LNCaP clone FGC (cell line): ENCODE measurements around the gene UGT1A8.

Experiments
- DNase-seq: peaks from one replicate; pipeline ENCODE4 v3.0.0-alpha.2; 2011; ENCODE audit warnings: low read depth
- H3K4me3 ChIP-seq: 2 replicates; pipeline ENCODE4 v1.5.1; 2011; ENCODE audit warnings: mild to moderate bottlenecking, low read depth, low read length, control low read depth
- TF ChIP-seq, protein P1 (sequence below): IDR thresholded peaks from 2 replicates; pipeline ENCODE4 v1.5.1; 2012; ENCODE audit warnings: mild to moderate bottlenecking; ENCODE audit not compliant: control insufficient read depth, insufficient read depth; ENCODE audit errors: extremely low read depth

Gene UGT1A8

DNA sequence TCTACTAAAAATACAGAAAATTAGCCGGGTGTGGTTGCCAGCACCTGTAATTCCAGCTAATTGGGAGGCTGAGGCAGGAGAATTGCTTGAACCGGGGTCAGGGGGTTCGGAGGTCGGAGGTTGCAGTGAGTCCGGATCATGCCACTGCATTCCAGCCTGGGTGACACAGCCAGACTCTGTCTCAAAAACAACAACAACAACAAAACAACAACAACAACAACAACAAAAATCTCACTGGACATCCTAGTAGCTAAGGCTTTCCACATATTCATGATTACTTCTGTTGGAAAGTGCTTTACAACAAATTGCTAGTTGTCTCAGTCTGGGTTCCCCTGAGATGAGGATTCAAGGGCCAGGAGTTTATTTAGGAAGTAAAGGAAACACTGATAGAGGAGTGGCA, 156.4 kb downstream of the UGT1A8 start:
- TF ChIP-seq, protein P1, sequence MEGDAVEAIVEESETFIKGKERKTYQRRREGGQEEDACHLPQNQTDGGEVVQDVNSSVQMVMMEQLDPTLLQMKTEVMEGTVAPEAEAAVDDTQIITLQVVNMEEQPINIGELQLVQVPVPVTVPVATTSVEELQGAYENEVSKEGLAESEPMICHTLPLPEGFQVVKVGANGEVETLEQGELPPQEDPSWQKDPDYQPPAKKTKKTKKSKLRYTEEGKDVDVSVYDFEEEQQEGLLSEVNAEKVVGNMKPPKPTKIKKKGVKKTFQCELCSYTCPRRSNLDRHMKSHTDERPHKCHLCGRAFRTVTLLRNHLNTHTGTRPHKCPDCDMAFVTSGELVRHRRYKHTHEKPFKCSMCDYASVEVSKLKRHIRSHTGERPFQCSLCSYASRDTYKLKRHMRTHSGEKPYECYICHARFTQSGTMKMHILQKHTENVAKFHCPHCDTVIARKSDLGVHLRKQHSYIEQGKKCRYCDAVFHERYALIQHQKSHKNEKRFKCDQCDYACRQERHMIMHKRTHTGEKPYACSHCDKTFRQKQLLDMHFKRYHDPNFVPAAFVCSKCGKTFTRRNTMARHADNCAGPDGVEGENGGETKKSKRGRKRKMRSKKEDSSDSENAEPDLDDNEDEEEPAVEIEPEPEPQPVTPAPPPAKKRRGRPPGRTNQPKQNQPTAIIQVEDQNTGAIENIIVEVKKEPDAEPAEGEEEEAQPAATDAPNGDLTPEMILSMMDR, result no peak
- H3K4me3 ChIP-seq, result no peak overlapping the region
- DNase-seq, result no peak

DNA sequence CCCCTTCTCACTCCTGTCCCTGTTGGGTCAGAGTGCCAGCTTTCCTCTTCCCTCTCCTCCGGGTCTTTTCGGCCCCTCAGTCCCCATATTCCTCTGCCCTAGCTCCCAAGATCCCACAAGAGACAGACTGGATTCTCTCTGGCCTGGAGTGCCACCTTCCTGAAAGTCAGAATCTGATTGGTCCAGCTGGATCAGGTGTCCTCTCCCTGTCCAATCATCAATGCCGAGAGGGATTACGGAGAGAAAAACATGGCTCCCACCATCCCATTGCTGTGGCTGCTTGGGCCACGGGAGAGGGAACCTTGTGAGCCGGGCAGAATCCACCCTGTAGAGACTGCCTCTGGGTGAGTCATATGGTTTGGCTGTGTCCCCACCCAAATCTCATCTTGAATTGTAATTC, 158.0 kb downstream of the UGT1A8 start:
- no peak overlapping the region for H3K4me3 ChIP-seq
- TF ChIP-seq, protein P1, result no peak
- no peak for DNase-seq

GRCh38 chr2:233778030-233778429, 160.6 kb downstream of the UGT1A8 start, which contains the start of gene MROH2A:
TSS of gene MROH2A (plus strand) at chr2:233778330. CDS start at chr2:233779359, 1,029 bp downstream.
- no peak for DNase-seq
- H3K4me3 ChIP-seq, result no peak within 1 kb of the TSS
- TF ChIP-seq, protein P1, result no peak

- H3K4me3 ChIP-seq, result no peak overlapping the region
- DNase-seq, result no peak
- TF ChIP-seq, protein P1, result no peak
Observed at GRCh38 chr2:233779722-233780121, 162.3 kb downstream of the UGT1A8 start.

GRCh38 chr2:233780771-233781170, 163.3 kb downstream of the UGT1A8 start:
- TF ChIP-seq, protein P1, result no peak
- no peak for DNase-seq
- H3K4me3 ChIP-seq, result no peak overlapping the region

GRCh38 chr2:233789554-233789953, 172.1 kb downstream of the UGT1A8 start:
- H3K4me3 ChIP-seq, result no peak overlapping the region
- TF ChIP-seq, protein P1, result no peak
- no peak for DNase-seq

DNA sequence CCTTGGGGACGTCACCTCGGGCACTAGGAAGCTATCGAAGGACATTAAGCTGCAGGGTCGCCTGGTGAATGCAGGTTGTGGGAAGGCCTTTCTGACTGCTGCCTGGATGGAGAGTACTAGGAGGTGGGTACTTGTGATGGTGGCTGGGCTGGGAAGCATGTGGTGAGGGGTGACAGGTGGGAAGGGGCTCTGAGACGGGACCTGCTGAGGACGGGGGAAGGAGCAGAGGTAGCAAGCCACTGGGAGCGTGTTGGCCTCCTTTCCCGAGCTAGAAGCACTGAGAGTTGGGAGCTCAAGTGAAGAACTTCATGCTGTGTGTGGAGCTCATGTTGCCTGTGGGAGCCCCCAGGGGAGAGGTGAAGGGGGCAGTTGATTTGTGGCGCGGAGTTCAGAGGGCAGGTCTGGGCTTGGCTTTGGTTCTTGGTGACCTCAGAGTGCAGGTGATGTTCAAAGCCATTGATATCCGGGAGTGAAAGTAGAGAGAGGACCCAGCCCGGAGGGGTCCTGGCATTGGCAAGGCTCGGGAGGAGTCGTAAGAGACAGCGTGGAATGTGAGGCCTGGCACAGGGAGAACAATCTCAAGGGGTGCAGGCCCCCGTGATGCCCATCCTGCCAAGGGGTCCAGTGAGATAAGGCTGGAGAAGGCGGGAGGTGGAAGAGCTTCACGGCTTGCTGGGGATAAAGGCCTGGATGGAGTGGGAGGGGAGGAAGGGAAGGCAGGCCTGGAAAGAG, 173.9 kb downstream of the UGT1A8 start:
- TF ChIP-seq, protein P1, result no peak
- no peak for DNase-seq
- no peak overlapping the region for H3K4me3 ChIP-seq
